Pancreas (tissue), 10 donors: Measurements from ENCODE around the gene CLCNKB. TPM values are rescaled to one million over a fixed set of nuclear protein-coding genes. Genes with fewer than 3 reads are reported as not detected.
A peak's percentile ranks its signal among the peaks of the same experiment; 100 is the strongest.

Experiments
- ATAC-seq, 4 donors: fragments of 200-7000 bp; cut with Tn5 transposase; one replicate each; pipeline versions ENCODE4 v1.8.0 to v1.9.1; 2020; ENCODE audit warnings: mild to moderate bottlenecking in 4 of 4, moderate library complexity in 4 of 4
- DNase-seq, 6 donors: peaks; one replicate each; pipeline ENCODE4 v3.0.0-alpha.2; 2020
- FAIRE-seq: peaks from 2 replicates; lab custom pipeline; 2012; peaks lifted over from hg19 to GRCh38; lab: Jason Lieb, UNC
- H3K27ac ChIP-seq, 4 donors: fragments of 200-600 bp; sonication (generic); 1 replicate in 3 of 4; 2 replicates in 1 of 4; pipeline versions ENCODE4 v1.5.0 to v1.8.0; 2020
- H3K27me3 ChIP-seq, 4 donors: fragments of 200-600 bp; one replicate each; pipeline ENCODE4 v1.8.0; 2021
- H3K36me3 ChIP-seq, 3 donors: fragments of 200-600 bp; sonication (generic) in 1 of 3; one replicate each; pipeline versions ENCODE4 v1.5.0 to v1.8.0; 2020 to 2021
- H3K4me1 ChIP-seq, 3 donors: fragments of 200-600 bp; one replicate each; pipeline ENCODE4 v1.8.0; 2021
- H3K4me3 ChIP-seq, 4 donors: fragments of 200-600 bp; sonication (generic) in 2 of 4; one replicate each; pipeline versions ENCODE4 v1.5.0 to v1.8.0; 2020 to 2021
- H3K9me3 ChIP-seq, 4 donors: fragments of 200-600 bp; one replicate each; pipeline ENCODE4 v1.8.0; 2021
- WGBS, 2 donors: extraction: QIAGEN DNeasy Blood & Tissue Kit; methylation state at CpG; one replicate each; pipeline ENCODE4 v1.1.7; 2013; 5-methylcytosine and 5-hydroxymethylcytosine counted together
- intact Hi-C, 3 donors: fragments of 100-400 bp; cut with DNase I; formaldehyde crosslinking; loops; one replicate each; pipeline versions ENCODE4 v1.11.1 to v1.14.2; 2022
- polyA plus RNA-seq, 2 donors: library from polyadenylated mRNA; stranded (reverse); fragments of 200-250 nt; gene quantifications; one replicate each; pipeline ENCODE4 v1.2.3, GENCODE V29; 2013
- total RNA-seq, 6 donors: library from RNA; stranded (reverse); fragmentation: NEBNext Ultra II Directional in 4 of 6; extraction: Animal tissue kit (Norgen Biotek cat#: 25700) in 4 of 6; gene quantifications; one replicate each; pipeline versions ENCODE4 v1.2.1 to v1.2.4, GENCODE V29; 2021 to 2023
- TF ChIP-seq, protein P1 (sequence below), 4 donors: fragments of 200-600 bp; sonication (generic) in 3 of 4; IDR thresholded peaks; one replicate each; pipeline versions ENCODE4 v1.5.0 to v1.8.0; 2021; ENCODE audit warnings: antibody characterized with exemption in 4 of 4
- donor health status: healthy with polysubstance abuse.
- donor health status: DM: no; HTN: no; CAD: no; lungs with moderate emphysema.
- donor health status: DM: no; HTN: no; CAD: no.
- donor health status: control.
- donor health status: control.
- donor health status: Bipolar disorder and iron deficiency.
- donor health status: DM: yes; HTN: yes; CAD: no.
- donor health status: DM: no; HTN: no; CAD: no.
- donor health status: DM: no; HTN: no; CAD: no.
- donor health status: DM: yes; HTN: yes; CAD: no.

Gene CLCNKB
- total and polyA plus RNA-seq, 8 donors = 0.54 to 1.7 (median 0.93) TPM

DNA sequence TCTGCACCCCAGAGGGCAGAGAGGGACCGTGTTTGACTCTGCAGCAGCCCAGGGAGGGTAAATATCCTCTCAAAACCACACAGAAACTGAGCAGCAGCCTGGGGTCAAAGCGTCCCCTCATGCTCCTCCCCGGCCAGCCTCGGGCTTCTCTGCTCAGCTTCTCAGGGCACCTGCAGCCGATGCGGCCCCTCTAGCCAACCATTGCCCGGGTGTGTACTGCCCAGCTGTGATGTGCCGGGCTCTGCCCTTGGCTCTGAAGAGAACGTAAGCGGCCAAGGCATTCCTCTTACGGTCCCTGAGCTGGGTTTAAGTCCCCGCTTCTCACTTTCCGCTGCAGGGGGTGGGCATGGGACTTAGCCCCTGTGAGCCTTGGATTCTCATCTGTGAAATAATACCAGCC is 24.4 kb downstream of the CLCNKB start:
- DNase-seq = peak in 1 of 6 donors; percentile 51
- Histone ChIP-seq H3K27ac (peak overlapping the region; percentile 28 to 79 (median 72)), H3K4me3 (no peak overlapping the region), H3K9me3 (no peaks in the 10 kb centered on the region), H3K27me3 (no peaks in the 10 kb centered on the region), H3K36me3 (no peaks in the 10 kb centered on the region), H3K4me1 (peaks cover 20 to 26% (median 25%) of the 10 kb centered on the region in 3 donors)
- intact Hi-C loops = no loop called here
- no peak for FAIRE-seq
- WGBS, 2 donors = 63 to 65% methylated on average over 13 of the region's 13 CpGs
- TF ChIP-seq, protein P1, sequence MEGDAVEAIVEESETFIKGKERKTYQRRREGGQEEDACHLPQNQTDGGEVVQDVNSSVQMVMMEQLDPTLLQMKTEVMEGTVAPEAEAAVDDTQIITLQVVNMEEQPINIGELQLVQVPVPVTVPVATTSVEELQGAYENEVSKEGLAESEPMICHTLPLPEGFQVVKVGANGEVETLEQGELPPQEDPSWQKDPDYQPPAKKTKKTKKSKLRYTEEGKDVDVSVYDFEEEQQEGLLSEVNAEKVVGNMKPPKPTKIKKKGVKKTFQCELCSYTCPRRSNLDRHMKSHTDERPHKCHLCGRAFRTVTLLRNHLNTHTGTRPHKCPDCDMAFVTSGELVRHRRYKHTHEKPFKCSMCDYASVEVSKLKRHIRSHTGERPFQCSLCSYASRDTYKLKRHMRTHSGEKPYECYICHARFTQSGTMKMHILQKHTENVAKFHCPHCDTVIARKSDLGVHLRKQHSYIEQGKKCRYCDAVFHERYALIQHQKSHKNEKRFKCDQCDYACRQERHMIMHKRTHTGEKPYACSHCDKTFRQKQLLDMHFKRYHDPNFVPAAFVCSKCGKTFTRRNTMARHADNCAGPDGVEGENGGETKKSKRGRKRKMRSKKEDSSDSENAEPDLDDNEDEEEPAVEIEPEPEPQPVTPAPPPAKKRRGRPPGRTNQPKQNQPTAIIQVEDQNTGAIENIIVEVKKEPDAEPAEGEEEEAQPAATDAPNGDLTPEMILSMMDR (IDR thresholded peaks at IDR 0.05) = no peak
- peak; percentile 1 to 12 (median 9) for ATAC-seq

GRCh38 chr1:16068356-16069270 is 25.0 kb downstream of the CLCNKB start:
- H3K27ac ChIP-seq = peak overlapping the region; percentile 28 to 79 (median 72)
- FAIRE-seq (no peak), ATAC-seq (peak; percentile 26 to 43 (median 36)), DNase-seq (peak in 4 of 6 donors; percentile 52 to 80 (median 70))
- H3K36me3 ChIP-seq = no peaks in the 10 kb centered on the region
- no peaks in the 10 kb centered on the region for H3K27me3 ChIP-seq
- H3K9me3 ChIP-seq = no peaks in the 10 kb centered on the region
- peaks cover 20 to 26% (median 25%) of the 10 kb centered on the region in 3 donors for H3K4me1 ChIP-seq
- no peak overlapping the region for H3K4me3 ChIP-seq
- TF ChIP-seq, protein P1 (IDR thresholded peaks at IDR 0.05) = no peak
- WGBS, 2 donors = 55 to 58% methylated on average over 11 of the region's 11 CpGs
- intact Hi-C loops = no loop called here

DNA sequence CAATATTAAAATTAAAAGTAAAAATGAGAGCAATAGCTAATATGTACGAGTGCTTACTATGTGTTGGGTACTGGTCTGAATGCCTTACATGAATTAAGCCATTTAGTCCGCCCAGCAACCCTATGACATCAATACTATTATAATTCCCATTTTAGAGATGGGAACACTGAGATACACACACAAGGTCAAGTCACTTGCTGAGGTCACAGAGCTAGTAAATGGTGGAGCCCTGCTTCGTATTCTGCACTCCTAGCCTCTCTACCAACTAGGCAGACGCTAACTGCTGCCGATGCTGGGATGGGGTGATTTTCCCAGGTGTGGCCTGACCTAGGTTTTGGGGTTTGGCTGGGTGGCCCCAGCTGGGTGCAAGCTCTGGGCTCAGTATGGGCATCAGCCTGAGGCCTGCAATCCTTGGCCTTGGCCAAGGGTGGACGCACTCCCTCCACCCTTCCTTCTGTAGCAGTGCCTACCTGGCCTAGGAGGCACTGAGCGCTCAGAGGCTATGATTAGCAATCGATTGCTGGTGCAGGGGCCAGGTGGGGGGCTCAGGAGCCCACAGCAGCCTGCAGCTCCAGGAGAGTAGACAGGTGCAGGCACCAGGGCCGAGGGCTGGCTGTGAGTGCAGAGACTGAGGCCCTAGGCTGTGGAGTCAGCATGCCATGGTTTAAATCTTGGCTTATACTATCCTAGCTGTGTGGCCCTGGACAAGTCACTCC is 27.2 kb downstream of the CLCNKB start:
- Histone ChIP-seq H3K4me3 (no peak overlapping the region), H3K27me3 (no peaks in the 10 kb centered on the region), H3K27ac (no peak overlapping the region), H3K36me3 (no peaks in the 10 kb centered on the region), H3K9me3 (no peaks in the 10 kb centered on the region), H3K4me1 (peaks cover 20 to 25% (median 25%) of the 10 kb centered on the region in 3 donors)
- ATAC-seq (no peak), DNase-seq (peak in 1 of 6 donors; percentile 25), FAIRE-seq (no peak)
- TF ChIP-seq, protein P1 (IDR thresholded peaks at IDR 0.05) = no peak
- intact Hi-C loops = loop anchor here in 1 of 3 donors (10.0 kb wide), 1 partner anchor 174 kb away; no protein-coding TSS in a partner anchor
- WGBS, 2 donors = 90 to 93% methylated on average over 9 of the region's 9 CpGs

DNA sequence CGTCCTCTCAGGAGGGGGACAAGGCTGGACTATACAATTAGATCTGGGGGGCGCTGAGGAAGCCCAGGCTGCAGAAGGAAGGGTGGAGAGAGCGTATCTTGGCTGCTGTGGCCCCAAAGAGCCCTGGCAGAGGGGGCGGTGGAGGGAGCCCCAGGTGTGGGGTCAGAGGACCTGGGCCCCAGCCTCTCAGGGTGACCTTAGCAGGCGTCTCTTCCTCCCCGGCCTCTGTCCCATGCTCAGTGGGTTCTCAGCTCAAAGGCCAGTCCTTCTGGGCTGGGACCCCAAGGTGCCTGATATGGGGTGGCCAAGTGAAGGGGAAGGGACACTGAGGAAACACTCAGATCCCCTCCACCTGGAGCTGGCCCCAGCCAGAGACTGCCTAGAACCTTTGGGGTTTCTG is 28.0 kb downstream of the CLCNKB start:
- H3K27ac ChIP-seq = no peak overlapping the region

More for the DNA sequence above, 28.0 kb downstream of the CLCNKB start:
- 95% methylated on average over 6 of the region's 6 CpGs for WGBS, 2 donors
- Histone ChIP-seq H3K36me3 (no peaks in the 10 kb centered on the region), H3K4me3 (no peak overlapping the region), H3K9me3 (no peaks in the 10 kb centered on the region), H3K4me1 (peaks cover 17 to 18% (median 18%) of the 10 kb centered on the region in 3 donors), H3K27me3 (no peaks in the 10 kb centered on the region)
- DNase-seq (peak in 1 of 6 donors; percentile 24), ATAC-seq (no peak), FAIRE-seq (no peak)
- intact Hi-C loops = loop anchor here in 1 of 3 donors (10.0 kb wide), 1 partner anchor 173 kb away; no protein-coding TSS in a partner anchor
- TF ChIP-seq, protein P1 (IDR thresholded peaks at IDR 0.05) = no peak
